A673 (cell line): Measurements from ENCODE around the gene TEN1. TPM values are rescaled to one million over a fixed set of nuclear protein-coding genes. Genes with fewer than 3 reads are reported as not detected.
"Not testable (repeated sequence)": the region's sequence is repeated elsewhere in the genome, so short reads cannot be mapped to it uniquely, and the experiment has no call there.

Experiments
- BruUV-seq: library from RNA; stranded (reverse); fragments of 400-500 nt; replicated peaks from 2 replicates; lab custom pipeline; 2021; lab: Mats Ljungman, UMichigan
- CTCF ChIA-PET: fragments of 300-600 bp; sonication (Branson Sonifier 250); formaldehyde crosslinking; loops from one replicate; lab custom pipeline; 2022; ENCODE audit warnings: antibody characterized with exemption; lab: Charles Lee
- POLR2A ChIA-PET: fragments of 300-600 bp; sonication (Branson Sonifier 250); formaldehyde crosslinking; loops from one replicate; lab custom pipeline; 2022; ENCODE audit warnings: antibody characterized with exemption; ENCODE audit not compliant: low non-redundant PET; lab: Charles Lee
- DNase-seq: peaks from one replicate; pipeline ENCODE4 v3.0.0-alpha.2; 2015; ENCODE audit warnings: low spot score
- H3K27ac ChIP-seq: fragments of 200-600 bp; sonication (generic); 2 replicates; pipeline ENCODE4 v1.5.1; 2016; ENCODE audit warnings: mixed run types, low read depth, mild to moderate bottlenecking, mixed read lengths, antibody characterized with exemption, low read length; ENCODE audit not compliant: poor library complexity, severe bottlenecking
- H3K27me3 ChIP-seq: fragments of 200-600 bp; sonication (generic); replicated peaks from 2 replicates; pipeline ENCODE4 v1.6.1; 2017; ENCODE audit warnings: mixed run types, low read depth, mild to moderate bottlenecking, mixed read lengths, antibody characterized with exemption, low read length; ENCODE audit not compliant: insufficient read depth, poor library complexity
- H3K36me3 ChIP-seq: fragments of 200-600 bp; sonication (generic); 2 replicates; pipeline ENCODE4 v1.6.1; 2016; ENCODE audit warnings: mixed run types, mild to moderate bottlenecking, mixed read lengths, antibody characterized with exemption, low read length; ENCODE audit not compliant: insufficient read depth, poor library complexity, severe bottlenecking
- H3K4me1 ChIP-seq: fragments of 200-600 bp; sonication (generic); 2 replicates; pipeline ENCODE4 v1.6.1; 2017; ENCODE audit warnings: mixed run types, mild to moderate bottlenecking, mixed read lengths, antibody characterized with exemption, low read length; ENCODE audit not compliant: insufficient read depth, poor library complexity, severe bottlenecking
- H3K4me3 ChIP-seq: fragments of 200-600 bp; sonication (generic); 2 replicates; pipeline ENCODE4 v1.5.1; 2016; ENCODE audit warnings: low read depth, mixed run types, mild to moderate bottlenecking, mixed read lengths, low read length; ENCODE audit not compliant: poor library complexity, severe bottlenecking
- H3K9me3 ChIP-seq: fragments of 200-600 bp; sonication (generic); 2 replicates; pipeline ENCODE4 v1.6.1; 2016; ENCODE audit warnings: mixed run types, low read depth, mild to moderate bottlenecking, mixed read lengths, antibody characterized with exemption, low read length; ENCODE audit not compliant: poor library complexity, severe bottlenecking
- CTCF ChIP-seq: fragments of 300-800, 200-600 bp; sonication (generic); conservative IDR thresholded peaks from 2 replicates; pipeline ENCODE4 v1.5.1; 2017; ENCODE audit warnings: low read depth, mild to moderate bottlenecking, antibody characterized with exemption, low read length, moderate library complexity, mixed read lengths
- EZH2 ChIP-seq: fragments of 200-600 bp; sonication (generic); IDR thresholded peaks from 2 replicates; pipeline ENCODE4 v1.6.1; 2017; ENCODE audit warnings: borderline replicate concordance, low read depth, mild to moderate bottlenecking, mixed read lengths, antibody characterized with exemption, low read length; ENCODE audit not compliant: poor library complexity, severe bottlenecking
- intact Hi-C: fragments of 100-400 bp; cut with micrococcal nuclease; formaldehyde crosslinking; loops from one replicate; pipeline ENCODE4 v1.10.0; 2022; ENCODE audit not compliant: unreplicated experiment
- total RNA-seq: library from RNA; stranded (reverse); gene quantifications from 2 replicates; pipeline ENCODE4 v1.2.3, GENCODE V29; 2021

Gene TEN1
- total RNA-seq, 1 experiment from 2014 or later, result 16.2 TPM

DNA sequence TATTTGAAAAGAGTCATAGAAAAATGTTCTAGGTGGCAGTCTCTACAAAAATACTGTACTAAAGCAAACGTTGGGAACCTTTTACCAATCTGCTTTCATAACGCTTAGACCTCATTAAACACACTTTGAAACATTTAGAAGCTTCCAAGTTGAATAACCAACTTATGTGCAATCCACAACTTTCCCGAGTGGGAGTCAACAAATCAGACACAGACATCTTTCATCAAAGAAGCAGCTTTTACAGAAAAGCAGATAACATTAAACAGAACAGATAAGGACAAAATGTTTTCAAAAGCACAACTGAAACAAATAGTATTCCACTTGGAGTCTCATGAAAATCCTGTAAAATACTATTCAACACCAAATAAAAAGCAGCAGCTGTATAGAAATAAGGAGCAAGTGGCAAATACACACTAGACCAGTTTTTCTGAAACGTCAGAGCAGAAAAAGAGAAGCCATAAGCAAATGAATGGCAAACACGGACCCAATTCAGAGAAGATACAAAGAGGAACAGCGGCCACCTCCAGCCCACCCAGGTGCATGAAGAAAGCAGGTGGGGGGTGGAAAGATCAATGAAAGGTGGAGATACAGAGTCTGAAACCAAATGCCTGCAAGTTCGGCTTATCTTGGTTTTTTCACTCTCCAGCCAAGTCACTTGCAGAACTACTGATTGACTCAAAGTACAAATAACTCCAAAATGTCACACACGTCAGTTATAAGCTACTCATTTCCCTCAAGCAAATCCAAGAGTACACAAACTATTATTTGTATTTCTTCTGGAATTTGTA lies 19.8 kb upstream of the TEN1 start:
- TF ChIP-seq EZH2 (no peak), CTCF (no peak)
- ChIA-PET POLR2A (no interaction called here), CTCF (interaction anchor here (0.5 kb wide), 1 partner anchor 174 kb away, joined by 6 read pairs; no protein-coding TSS in a partner anchor)
- Histone ChIP-seq H3K36me3 (peaks cover 7% of the 10 kb centered on the region), H3K4me3 (no peak overlapping the region), H3K27ac (no peak overlapping the region), H3K9me3 (no peaks in the 10 kb centered on the region), H3K27me3 (no peaks in the 10 kb centered on the region), H3K4me1 (no peaks in the 10 kb centered on the region)
- intact Hi-C loops, result no loop called here
- DNase-seq, result no peak
- BruUV-seq, result no TSS peak

DNA sequence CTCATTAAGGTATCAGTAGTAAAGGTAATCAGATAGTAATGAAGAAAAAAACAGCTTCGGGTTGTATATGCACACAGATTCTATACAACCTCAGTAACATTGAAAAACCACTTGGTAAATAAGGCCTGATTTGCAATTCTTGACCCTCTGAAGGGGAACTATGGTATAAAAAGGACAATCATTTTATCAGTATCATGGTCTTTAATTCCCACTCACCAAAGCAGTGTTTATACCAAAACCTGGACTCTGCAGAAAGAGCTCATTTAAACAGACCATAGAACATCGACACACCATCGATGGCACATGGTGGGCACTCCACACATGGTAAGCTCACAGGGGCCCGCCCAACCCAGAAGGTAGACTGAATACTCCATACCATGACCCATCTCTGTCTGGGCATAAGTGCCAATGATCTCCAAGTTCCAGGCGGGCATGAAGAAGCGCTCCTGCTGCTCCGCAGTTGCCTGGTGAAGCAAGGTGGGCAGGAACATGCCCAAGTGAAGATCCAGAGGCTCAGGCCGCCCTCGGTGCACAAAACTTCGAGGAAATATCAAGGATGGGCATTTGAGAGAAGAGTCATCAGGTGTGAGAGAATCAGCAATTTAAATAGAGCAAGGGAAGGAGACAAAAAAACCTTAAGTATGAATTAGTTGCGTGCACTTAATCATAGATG lies 19.1 kb upstream of the TEN1 start:
- Histone ChIP-seq H3K4me1 (no peaks in the 10 kb centered on the region), H3K9me3 (no peaks in the 10 kb centered on the region), H3K27ac (no peak overlapping the region), H3K36me3 (peaks cover 7% of the 10 kb centered on the region), H3K4me3 (no peak overlapping the region), H3K27me3 (no peaks in the 10 kb centered on the region)
- ChIA-PET POLR2A (no interaction called here), CTCF (interaction anchor here (0.5 kb wide), 1 partner anchor 175 kb away, joined by 6 read pairs; no protein-coding TSS in a partner anchor)
- no TSS peak for BruUV-seq
- no peak for DNase-seq
- intact Hi-C loops, result no loop called here
- no peak for TF ChIP-seq EZH2
- TF ChIP-seq CTCF, result no peak

- no peaks in the 10 kb centered on the region for H3K27me3 ChIP-seq
- BruUV-seq, result no TSS peak
- CTCF ChIA-PET, result no interaction called here
- H3K4me3 ChIP-seq, result no peak overlapping the region
- intact Hi-C loops, result no loop called here
- H3K9me3 ChIP-seq, result no peaks in the 10 kb centered on the region
- POLR2A ChIA-PET, result no interaction called here
- no peak for DNase-seq
- H3K27ac ChIP-seq, result no peak overlapping the region
- TF ChIP-seq EZH2, result no peak
- no peak for TF ChIP-seq CTCF
- no peaks in the 10 kb centered on the region for H3K36me3 ChIP-seq
- H3K4me1 ChIP-seq, result no peaks in the 10 kb centered on the region
Measured at GRCh38 chr17:75965468-75965867, 13.6 kb upstream of the TEN1 start.

GRCh38 chr17:75969044-75969443 lies 10.0 kb upstream of the TEN1 start:
- H3K4me1 ChIP-seq, H3K27ac ChIP-seq, CTCF ChIA-PET, BruUV-seq, H3K4me3 ChIP-seq, H3K36me3 ChIP-seq, POLR2A ChIA-PET, H3K9me3 ChIP-seq, H3K27me3 ChIP-seq, DNase-seq, intact Hi-C loops: not testable (repeated sequence)
